GM18951 (cell line): ENCODE data around the gene FBXW5.

Experiments
- POLR2A ChIP-seq: IDR thresholded peaks from 4 replicates; pipeline ENCODE4 v1.6.1; 2011; ENCODE audit warnings: mild to moderate bottlenecking; ENCODE audit not compliant: insufficient read length, insufficient read depth; ENCODE audit errors: extremely low read depth
- in situ Hi-C: fragments of 300-500 bp; cut with MboI; formaldehyde crosslinking; loops from one replicate; pipeline ENCODE4 v1.12.0; 2022; ENCODE audit warnings: low sequenced_read_pairs, mixed read lengths, inconsistent platforms; ENCODE audit not compliant: unreplicated experiment

FBXW5 gene

GRCh38 chr9:136944519-136945332, at the start of gene FBXW5, which contains the start of gene C8G:
Gene FBXW5 (minus strand): TSS chr9:136944738. CDS start chr9:136944083, 655 bp downstream.
Gene C8G (plus strand): TSS chr9:136945243. CDS start chr9:136945321, 78 bp downstream.
- peak; percentile 84 for TF ChIP-seq POLR2A
- in situ Hi-C loops, result no loop called here

GRCh38 chr9:136992819-136993369, 48.4 kb upstream of the FBXW5 start:
- TF ChIP-seq POLR2A, result no peak
- in situ Hi-C loops, result no loop called here

GRCh38 chr9:136991993-136992818, 47.7 kb upstream of the FBXW5 start, which contains the start of gene PAXX:
Gene PAXX (plus strand): TSS chr9:136992422. CDS start chr9:136992444, 22 bp downstream.
- TF ChIP-seq POLR2A, result peak; percentile 76
- in situ Hi-C loops, result no loop called here

- TF ChIP-seq POLR2A, result no peak
- in situ Hi-C loops, result no loop called here
Observed at GRCh38 chr9:136990242-136990911, 45.8 kb upstream of the FBXW5 start.

GRCh38 chr9:136988872-136989271, 44.3 kb upstream of the FBXW5 start:
- in situ Hi-C loops, result no loop called here
- no peak for TF ChIP-seq POLR2A

- in situ Hi-C loops, result no loop called here
- no peak for TF ChIP-seq POLR2A
Observed at GRCh38 chr9:136985853-136986252, 41.3 kb upstream of the FBXW5 start.

- TF ChIP-seq POLR2A, result no peak
- in situ Hi-C loops, result no loop called here
Observed at GRCh38 chr9:136985027-136985602, 40.6 kb upstream of the FBXW5 start.

GRCh38 chr9:136984464-136985026, 40.0 kb upstream of the FBXW5 start:
- in situ Hi-C loops, result no loop called here
- TF ChIP-seq POLR2A, result no peak

- in situ Hi-C loops, result no loop called here
- no peak for TF ChIP-seq POLR2A
Observed at GRCh38 chr9:136983656-136984314, 39.2 kb upstream of the FBXW5 start.

- TF ChIP-seq POLR2A, result no peak
- in situ Hi-C loops, result no loop called here
Observed at GRCh38 chr9:136983167-136983566, 38.6 kb upstream of the FBXW5 start.

GRCh38 chr9:136982232-136983051, 37.9 kb upstream of the FBXW5 start, which contains the start of gene LCNL1:
Gene LCNL1 (plus strand): TSS chr9:136982993. CDS start chr9:136983587, 594 bp downstream.
- in situ Hi-C loops, result no loop called here

More at GRCh38 chr9:136982232-136983051, 37.9 kb upstream of the FBXW5 start, which contains the start of gene LCNL1:
- no peak for TF ChIP-seq POLR2A
